H1 (cell line): ENCODE data around the gene AHRR. TPM values are rescaled to one million over a fixed set of nuclear protein-coding genes. Genes with fewer than 3 reads are reported as not detected.

Experiments
- BACH1 ChIP-seq: IDR thresholded peaks from 2 replicates; pipeline ENCODE4 v1.6.1; 2012; ENCODE audit warnings: low read length, improper control_type of control experiment
- CTCF ChIP-seq, 3 experiments: IDR thresholded peaks; 1 replicate in 2 of 3; 2 replicates in 1 of 3; pipeline versions ENCODE4 v1.5.1 to v1.6.1; 2011; ENCODE audit warnings: low read length in 3 of 3, mild to moderate bottlenecking in 3 of 3, inconsistent platforms in 2 of 3, low read depth in 1 of 3, moderate library complexity in 1 of 3; ENCODE audit not compliant: insufficient read depth in 1 of 3; ENCODE audit errors: control extremely low read depth in 1 of 3
- FOSL1 ChIP-seq: IDR thresholded peaks from 2 replicates; pipeline ENCODE4 v1.6.1; 2011; ENCODE audit warnings: mild to moderate bottlenecking, low read depth, low read length, moderate library complexity; ENCODE audit not compliant: insufficient read depth
- HDAC6 ChIP-seq: IDR thresholded peaks from one replicate; pipeline ENCODE4 v1.7.1; 2012; ENCODE audit warnings: low read depth, mild to moderate bottlenecking, inconsistent platforms, low read length, moderate library complexity
- JUN ChIP-seq: IDR thresholded peaks from 2 replicates; pipeline ENCODE4 v1.6.1; 2011; ENCODE audit warnings: low read depth, mild to moderate bottlenecking, improper control_type of control experiment, low read length
- PHF8 ChIP-seq: fragments of 200-600 bp; sonication (generic); conservative IDR thresholded peaks from 2 replicates; pipeline ENCODE4 v1.7.1; 2012; ENCODE audit warnings: low read depth, mild to moderate bottlenecking, inconsistent platforms, low read length, moderate library complexity
- SIRT6 ChIP-seq: IDR thresholded peaks from one replicate; pipeline ENCODE4 v1.7.1; 2012; ENCODE audit warnings: low read length, inconsistent platforms
- SP2 ChIP-seq: IDR thresholded peaks from 2 replicates; pipeline ENCODE4 v1.6.1; 2012; ENCODE audit warnings: mild to moderate bottlenecking, low read length, inconsistent platforms
- TAF7 ChIP-seq: optimal IDR thresholded peaks from 2 replicates; pipeline ENCODE3; 2011; ENCODE audit warnings: low read depth, mild to moderate bottlenecking, inconsistent platforms, low read length, moderate library complexity, borderline replicate concordance
- polyA plus RNA-seq, 7 experiments: library from polyadenylated mRNA; depleted of rRNA in 3 of 7; stranded (reverse) in 5 of 7; unstranded in 2 of 7; fragments of >200 nt in 5 of 7; fragments of 200-250 nt in 2 of 7; gene quantifications; 1 replicate in 5 of 7; 2 replicates in 1 of 7; 4 replicates in 1 of 7; pipeline versions ENCODE4 v1.2.1 to v1.2.3, GENCODE V29; 2011 to 2013; ENCODE audit warnings: missing spikeins in 2 of 7, mixed read lengths in 2 of 7
- total RNA-seq: library from RNA; stranded (reverse); fragmentation: NEBNext Ultra II Directional; extraction: Animal tissue kit (Norgen Biotek cat#: 25700); gene quantifications from 2 replicates; pipeline ENCODE4 v1.2.1, GENCODE V29; 2021

AHRR gene
- total and polyA plus RNA-seq, 2 of the 8 experiments (the other 6 are each of a cell fraction or from before 2014, with no cell fraction given) = 0.41 to 0.80 TPM

- TF ChIP-seq TAF7 (no peak), FOSL1 (no peak), SIRT6 (no peak), CTCF (IDR thresholded peaks at IDR 0.05; ENCODE audit: control extremely low read depth in 1 of 3, insufficient read depth in 1 of 3, low read depth in 1 of 3, low read length in 3 of 3) (no peak), BACH1 (no peak), JUN (no peak), PHF8 (no peak), HDAC6 (no peak), SP2 (no peak)
These were observed 149.6 kb downstream of the AHRR start (continued) for GRCh38 chr5:470961-471749.
